T-helper 2 cell treated with Interferon-gamma antibody and Interleukin-4, amounts not matched to agents 100 ng/mL and 5 ng/mL, for 36 hours (primary cell): ENCODE results near the gene OR9G4. TPM values are rescaled to one million over a fixed set of nuclear protein-coding genes. Genes with fewer than 3 reads are reported as not detected.

Source experiments
- total RNA-seq: library from RNA; stranded (reverse); gene quantifications from 2 replicates; pipeline ENCODE4 v1.2.3, GENCODE V29; 2022

OR9G4 gene
- total RNA-seq, 1 donor from 2014 or later: not detected

Other genes with a start within 250 kb of the OR9G4 start
- gene OR5M11, start 205.4 kb downstream of the OR9G4 start, total RNA-seq: not detected in 2 replicates
- gene OR5M10, start 171.0 kb downstream of the OR9G4 start, total RNA-seq: not detected in 2 replicates
- not detected in 2 replicates for gene OR5M1, start 133.8 kb downstream of the OR9G4 start, total RNA-seq
- not detected in 2 replicates for gene OR5AP2, start 106.3 kb downstream of the OR9G4 start, total RNA-seq
- not detected in 2 replicates for gene OR5AR1, start 85.0 kb downstream of the OR9G4 start, total RNA-seq
- gene OR9G1, start 49.6 kb downstream of the OR9G4 start, total RNA-seq: not detected in 2 replicates
- gene OR5AK2, start 240.2 kb upstream of the OR9G4 start, total RNA-seq: not detected in 2 replicates